Endothelial cell of hepatic sinusoid (primary cell): Measurements from ENCODE around the gene PRKCA.

Experiments
- in situ Hi-C: cut with HindIII; loops from 2 replicates; pipeline ENCODE4 v1.10.0; 2017; ENCODE audit warnings: low sequenced_read_pairs

The PRKCA gene

DNA sequence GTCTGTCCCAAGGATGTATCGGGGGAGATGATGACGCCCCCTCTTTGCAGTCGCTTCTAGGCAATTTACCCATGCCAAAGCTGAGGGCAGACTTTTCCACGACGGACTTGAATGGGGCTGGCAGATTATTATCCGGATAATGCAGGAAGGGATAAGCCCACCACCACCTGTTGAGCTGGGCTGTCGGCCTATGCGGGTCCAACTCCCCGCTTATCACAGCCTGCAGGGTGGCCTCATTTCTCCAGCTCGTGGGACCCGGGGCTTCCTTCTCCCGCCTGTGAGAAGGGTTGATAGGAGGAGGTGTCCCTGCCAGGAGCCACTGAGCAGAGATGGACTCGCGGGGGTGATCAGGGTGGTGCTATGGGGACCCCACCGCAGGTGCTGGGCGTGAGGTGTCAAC, 533.1 kb downstream of the PRKCA start:
- in situ Hi-C loops: no loop called here

DNA sequence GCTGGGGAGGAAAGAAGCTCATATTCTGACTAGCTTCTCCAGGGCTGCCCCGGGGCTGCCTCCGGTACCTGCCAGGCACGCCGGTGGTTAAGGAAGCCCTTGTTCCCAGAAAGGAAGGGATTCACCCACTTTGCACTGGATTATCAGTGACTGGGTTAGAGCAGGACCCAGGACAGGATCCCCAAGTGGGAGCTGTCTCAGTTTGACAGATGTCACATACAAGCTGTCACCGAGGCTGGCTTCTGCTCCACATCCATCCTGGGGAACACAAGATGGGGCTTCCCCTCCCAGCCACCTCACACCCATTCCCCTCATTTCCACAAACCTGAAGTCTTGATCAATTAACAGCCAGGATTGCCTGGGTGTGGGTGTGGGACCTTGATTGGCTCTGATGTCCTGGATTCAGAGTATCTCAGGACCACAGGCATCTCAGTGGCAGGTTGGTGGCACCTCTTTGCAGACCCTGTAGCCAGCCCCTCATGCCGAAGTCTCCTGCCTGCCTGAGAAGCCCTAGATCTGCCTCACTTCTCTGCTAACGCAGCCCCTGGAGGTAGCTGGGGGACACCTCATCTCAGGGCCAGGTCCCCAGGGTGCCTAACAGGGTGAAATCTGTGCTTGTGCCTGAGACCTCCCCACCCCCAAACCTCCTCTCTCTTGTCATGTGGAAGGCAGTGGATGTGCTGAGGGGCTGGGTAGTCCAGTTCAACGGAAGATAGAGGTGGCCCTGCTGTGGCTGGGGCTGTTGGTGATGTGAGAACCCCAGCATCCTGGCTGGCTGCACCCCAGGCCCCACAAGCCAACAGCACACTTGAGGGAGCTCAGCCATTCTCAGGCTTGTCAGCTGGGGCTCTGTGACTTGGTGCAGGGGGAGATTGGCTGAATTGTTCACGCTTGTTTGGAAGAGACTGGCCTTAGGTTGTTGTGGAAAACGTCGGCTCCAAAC, 533.9 kb downstream of the PRKCA start:
- in situ Hi-C loops: no loop called here

DNA sequence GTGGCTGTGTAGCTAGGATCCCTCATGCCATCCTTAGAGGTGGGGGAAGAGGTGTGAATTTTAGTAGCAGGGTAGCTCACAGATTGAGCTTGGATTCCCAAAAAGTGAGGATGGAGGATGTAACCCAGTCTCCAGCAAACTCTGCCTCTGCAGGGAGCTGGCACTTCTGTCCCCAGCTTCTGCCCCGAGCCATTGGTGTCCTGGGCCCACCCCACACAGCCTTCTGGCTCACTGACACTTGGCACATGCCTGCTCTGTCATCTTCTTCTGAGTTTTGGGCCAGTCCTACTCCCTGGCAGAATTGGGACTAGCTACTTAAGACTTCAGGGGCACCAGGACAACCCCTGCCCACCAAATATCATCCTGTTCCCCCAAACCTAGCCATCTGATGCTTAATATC, 534.8 kb downstream of the PRKCA start:
- in situ Hi-C loops: no loop called here

DNA sequence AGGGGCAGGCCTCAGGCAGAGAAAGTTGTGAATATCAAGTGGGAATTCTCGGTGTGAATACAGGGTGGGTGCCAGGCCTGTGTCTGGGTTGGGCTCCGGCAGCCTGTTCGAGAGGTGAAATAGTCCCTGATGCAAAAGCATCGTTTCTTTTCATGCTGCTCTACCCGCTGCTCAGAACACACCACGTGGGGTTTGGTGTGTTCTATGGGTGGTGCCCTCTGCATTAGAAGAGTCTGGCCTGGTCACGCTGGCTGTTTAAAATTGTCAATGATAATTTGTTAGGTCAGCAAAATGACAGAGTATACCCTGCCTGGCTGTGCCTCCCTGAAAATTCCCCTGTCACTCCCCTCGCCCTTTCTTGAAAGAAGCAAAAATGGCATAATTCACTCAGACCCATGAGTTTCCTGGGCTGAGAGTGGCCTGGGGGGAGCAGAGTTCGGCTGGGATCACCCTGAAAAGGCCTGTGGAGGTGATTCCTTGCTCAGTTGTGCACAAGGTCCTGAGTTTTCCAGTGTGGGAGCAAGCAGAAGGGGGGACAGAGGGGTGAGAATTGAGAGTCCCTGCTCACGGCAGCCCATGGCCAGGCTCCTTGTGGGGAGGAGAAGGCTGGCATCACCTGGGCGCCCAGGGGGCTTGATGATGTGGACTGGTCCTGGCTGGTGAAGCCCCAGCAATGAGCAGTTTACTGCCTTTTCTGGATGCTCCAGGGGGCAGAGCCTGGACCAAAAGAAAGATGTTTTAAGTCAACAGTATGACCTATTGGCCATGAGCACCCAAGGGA, 535.7 kb downstream of the PRKCA start:
- in situ Hi-C loops: no loop called here

GRCh38 chr17:66839616-66840015, 537.2 kb downstream of the PRKCA start:
- in situ Hi-C loops: no loop called here

- in situ Hi-C loops: no loop called here
These were observed 537.6 kb downstream of the PRKCA start for GRCh38 chr17:66840061-66840460.

GRCh38 chr17:66841328-66841727, 538.9 kb downstream of the PRKCA start:
- in situ Hi-C loops: no loop called here

DNA sequence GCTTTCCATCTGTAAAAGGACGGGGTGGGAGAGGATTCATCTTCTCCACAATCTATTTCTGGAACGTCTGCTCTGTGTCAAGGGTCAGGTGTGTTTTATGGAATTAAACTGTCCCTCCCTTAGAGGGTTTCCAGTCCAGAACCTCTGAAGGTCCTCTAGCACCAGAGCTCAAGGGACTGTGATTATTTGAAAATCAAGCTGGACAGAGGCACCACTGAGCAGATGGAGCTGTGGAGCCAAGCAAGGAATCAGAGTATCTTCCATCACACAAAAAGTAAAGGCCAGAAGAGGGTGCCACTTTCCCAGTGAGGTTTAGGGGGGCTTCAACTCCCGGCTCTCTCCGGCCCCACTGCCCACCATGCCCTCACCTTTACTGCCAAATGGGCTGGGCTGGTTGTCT, 539.3 kb downstream of the PRKCA start:
- in situ Hi-C loops: no loop called here

DNA sequence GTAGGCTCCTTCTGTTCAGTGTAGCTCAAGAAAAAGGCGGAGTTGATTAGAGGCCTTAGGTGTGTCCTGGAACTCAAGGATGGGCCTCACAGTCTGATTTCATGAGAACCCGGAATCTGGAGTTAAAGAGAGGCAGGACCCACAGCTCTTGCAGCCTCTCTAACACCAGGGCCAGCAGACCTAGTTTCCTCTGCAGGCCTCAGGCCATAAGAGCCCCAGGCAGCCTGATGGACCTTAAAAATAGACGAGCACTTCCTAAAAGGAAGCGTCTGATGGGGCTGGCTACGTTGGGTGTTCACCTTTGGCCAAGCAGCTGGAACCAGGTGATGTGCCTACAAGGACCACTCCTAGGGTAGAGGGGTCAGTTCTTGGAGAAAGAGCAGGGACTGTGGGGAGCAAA, 540.1 kb downstream of the PRKCA start:
- in situ Hi-C loops: no loop called here

DNA sequence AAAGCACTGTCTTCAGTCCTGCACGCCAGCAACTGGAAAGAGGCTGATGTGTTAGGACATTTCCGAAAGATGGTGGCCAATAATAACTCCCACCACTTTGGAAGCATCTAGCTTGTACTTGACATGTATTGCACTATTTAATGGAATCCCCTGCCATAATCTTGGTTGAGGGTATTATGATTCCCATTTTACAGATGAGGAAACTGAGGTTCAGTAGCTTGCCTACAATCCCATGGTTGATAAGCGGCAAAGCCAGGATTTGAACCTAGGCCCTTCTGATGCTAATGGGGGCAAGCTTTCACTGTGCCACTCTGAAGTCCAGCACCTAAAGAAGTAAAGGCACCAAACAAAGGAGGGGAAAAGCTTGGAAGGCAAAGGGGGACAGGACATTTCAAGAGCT, 540.5 kb downstream of the PRKCA start:
- in situ Hi-C loops: no loop called here

GRCh38 chr17:66843627-66844026, 541.2 kb downstream of the PRKCA start:
- in situ Hi-C loops: no loop called here

DNA sequence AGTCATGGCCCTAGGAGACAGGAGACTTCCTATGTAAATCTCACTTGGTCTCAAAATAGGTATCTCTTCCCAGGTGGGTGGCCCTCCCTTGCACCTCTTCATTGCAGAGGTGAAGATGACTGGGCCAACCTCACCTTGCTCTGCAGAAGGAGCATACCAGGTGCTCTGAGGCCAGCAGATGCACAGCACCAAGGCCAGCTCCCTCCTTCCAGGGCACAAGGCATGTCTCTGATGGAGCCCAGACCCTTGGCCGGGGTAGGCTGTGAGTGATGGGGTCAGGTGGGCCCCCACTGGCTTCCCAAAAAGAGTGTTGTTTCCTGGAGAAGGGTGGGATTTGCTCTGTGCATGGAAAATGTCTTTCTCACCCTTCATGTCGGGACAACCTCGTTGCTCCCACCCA, 545.3 kb downstream of the PRKCA start:
- in situ Hi-C loops: no loop called here

DNA sequence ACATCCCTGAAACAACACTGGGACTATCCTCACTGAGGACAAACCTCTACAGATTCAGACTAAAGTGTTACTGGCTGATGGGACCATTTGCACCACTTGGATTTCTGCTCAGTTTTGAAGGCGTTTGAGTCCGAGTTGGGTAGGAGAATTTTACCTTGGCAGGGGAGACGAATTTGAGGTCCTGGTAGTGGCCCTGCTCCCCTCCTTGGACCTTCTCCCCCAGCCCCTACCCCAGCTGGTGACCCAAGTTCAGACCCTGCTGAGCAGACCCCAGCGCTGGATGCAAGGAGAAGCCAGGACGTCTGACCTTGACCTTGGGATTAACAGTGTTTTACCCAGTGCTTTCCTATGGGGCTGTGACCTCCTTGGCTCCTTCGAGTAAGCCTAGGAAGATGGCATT, 546.1 kb downstream of the PRKCA start:
- in situ Hi-C loops: no loop called here

DNA sequence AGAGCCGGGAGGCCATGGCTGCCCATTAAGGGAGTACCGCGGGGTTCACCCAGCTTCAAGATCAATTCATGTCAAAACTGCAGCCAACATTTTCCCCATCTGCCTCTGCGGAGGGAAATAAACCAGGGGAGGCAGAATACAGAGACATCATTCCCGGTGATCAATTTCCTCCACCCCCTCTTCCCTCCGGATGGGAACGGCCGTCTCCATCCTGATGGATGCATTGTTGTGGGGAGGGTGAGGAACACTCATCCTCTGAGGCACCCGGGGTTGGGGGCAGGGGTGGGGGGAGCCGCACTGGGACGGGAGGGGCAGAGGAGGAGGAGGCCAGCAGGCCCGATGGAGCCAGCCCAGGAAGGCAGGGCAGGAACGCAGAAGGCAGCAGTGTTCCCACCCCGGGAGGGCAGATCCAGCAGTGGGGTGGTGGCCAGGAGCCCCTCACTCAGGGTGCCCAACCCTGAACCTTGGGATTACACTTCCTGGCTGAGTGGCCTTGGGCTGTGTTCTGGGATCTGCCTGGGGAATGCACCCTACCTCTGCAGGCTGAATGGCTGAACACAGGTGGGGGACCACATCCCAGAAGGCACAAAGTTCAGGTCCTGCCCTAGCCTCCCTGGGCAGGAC, 546.7 kb downstream of the PRKCA start:
- in situ Hi-C loops: no loop called here

DNA sequence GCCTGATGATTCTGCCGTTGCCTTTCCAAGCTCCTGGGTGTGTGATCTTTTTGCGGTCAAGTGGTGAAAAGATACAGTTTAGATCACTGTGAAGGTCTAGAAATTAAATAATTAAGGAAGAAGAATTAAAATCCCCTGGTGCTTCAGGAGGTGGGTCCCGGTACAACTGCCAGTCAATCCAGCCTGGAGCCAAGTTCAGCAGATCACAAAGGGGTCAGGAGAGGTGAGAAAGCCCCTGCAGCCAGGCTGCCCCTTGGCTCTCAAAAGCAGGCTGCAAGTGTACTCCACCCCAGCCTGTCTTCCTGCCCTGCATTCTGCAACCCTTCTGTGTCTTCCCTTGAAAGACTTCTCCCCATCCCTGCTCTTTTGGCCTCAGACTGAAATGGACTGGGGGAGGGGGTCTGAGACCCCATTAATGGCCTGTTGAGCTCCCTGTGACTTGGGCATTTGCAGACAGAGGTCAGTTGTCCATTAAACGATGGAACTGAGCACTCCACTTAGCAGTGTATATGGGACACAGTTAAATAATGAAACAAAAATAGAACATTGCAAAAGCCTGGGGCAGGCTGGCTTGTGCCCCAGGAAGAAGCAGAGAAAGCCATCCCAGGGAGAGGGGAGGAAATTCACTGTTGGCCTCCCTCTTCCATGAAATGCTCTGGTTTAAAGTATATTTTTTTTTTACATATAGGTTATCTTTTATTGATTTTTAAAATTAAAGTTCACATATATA, 547.6 kb downstream of the PRKCA start:
- in situ Hi-C loops: no loop called here

- in situ Hi-C loops: no loop called here
These were observed 548.3 kb downstream of the PRKCA start for GRCh38 chr17:66850692-66851091.

GRCh38 chr17:66855204-66855603, 552.8 kb downstream of the PRKCA start:
- in situ Hi-C loops: no loop called here

GRCh38 chr17:66858226-66859083, 556.0 kb downstream of the PRKCA start:
- in situ Hi-C loops: no loop called here

- in situ Hi-C loops: no loop called here
These were observed 556.9 kb downstream of the PRKCA start for GRCh38 chr17:66859353-66859752.

DNA sequence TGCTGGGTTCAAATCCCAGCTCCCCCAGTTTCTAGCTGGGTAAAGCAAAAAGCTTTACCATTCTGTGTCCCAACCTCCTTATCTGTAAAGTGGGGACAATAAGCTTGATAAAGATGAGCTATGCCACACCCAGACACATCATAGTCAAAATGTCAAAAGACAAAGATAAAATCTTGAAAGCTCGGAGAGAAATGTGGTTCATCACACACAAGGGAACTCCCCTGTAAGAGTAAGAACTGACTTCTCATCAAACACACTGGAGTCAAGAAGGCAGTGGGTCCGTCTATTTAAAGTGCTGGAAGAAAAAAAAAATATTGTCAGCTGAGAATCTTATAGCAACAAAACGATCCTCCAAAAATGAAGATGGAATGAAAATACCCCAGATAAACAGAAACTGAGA, 557.8 kb downstream of the PRKCA start:
- in situ Hi-C loops: loop anchor here (5.0 kb wide), 2 partner anchors 38 to 62 kb away; no protein-coding TSS in a partner anchor
